T-cell (primary cell): ENCODE measurements around the gene RNF123. TPM values are rescaled to one million over a fixed set of nuclear protein-coding genes. Genes with fewer than 3 reads are reported as not detected.

Experiments used
- ATAC-seq, 4 experiments: fragments of 200-7000 bp in 3 of 4; fragments of 150-1000 bp in 1 of 4; cut with Tn5 transposase; replicated peaks in 1 of 4; 1 replicate in 3 of 4; 2 replicates in 1 of 4; pipeline ENCODE4 v1.10.0; 2021; ENCODE audit warnings: moderate library complexity in 3 of 4, mild to moderate bottlenecking in 2 of 4, moderate number of reproducible peaks in 1 of 4
- CTCF ChIA-PET, 2 donors: fragments of 300-600 bp; sonication (Branson Sonifier 250); formaldehyde crosslinking; loops; one replicate each; lab custom pipeline; 2022; ENCODE audit warnings: antibody characterized with exemption in 2 of 2; lab: Charles Lee
- POLR2A ChIA-PET, 2 donors: fragments of 300-600 bp; sonication (Branson Sonifier 250); formaldehyde crosslinking; loops; one replicate each; lab custom pipeline; 2022; ENCODE audit warnings: antibody characterized with exemption in 2 of 2; lab: Charles Lee
- DNase-seq, 35 experiments: peaks; one replicate each; pipeline versions ENCODE4 v3.0.0 to v3.0.0-alpha.2; 2013 to 2023
- H3K27ac ChIP-seq: one replicate; pipeline ENCODE4 v1.5.1; 2013; ENCODE audit warnings: low read length
- H3K27me3 ChIP-seq, 2 experiments: replicated peaks in 1 of 2; 1 replicate in 1 of 2; 2 replicates in 1 of 2; pipeline versions ENCODE4 v1.6.1 to v1.7.0; 2013; ENCODE audit warnings: low read length in 1 of 2, mixed read lengths in 1 of 2; ENCODE audit not compliant: control insufficient read depth in 2 of 2, insufficient read depth in 2 of 2; ENCODE audit errors: extremely low read depth in 1 of 2
- H3K36me3 ChIP-seq, 2 donors: 1 replicate in 1 of 2; 2 replicates in 1 of 2; pipeline versions ENCODE4 v1.6.1 to v1.7.0; 2013; ENCODE audit warnings: low read length in 1 of 2; ENCODE audit not compliant: control insufficient read depth in 2 of 2, insufficient read depth in 1 of 2; ENCODE audit errors: extremely low read depth in 1 of 2
- H3K4me1 ChIP-seq, 2 experiments: 1 replicate in 1 of 2; 2 replicates in 1 of 2; pipeline versions ENCODE4 v1.6.1 to v1.7.0; 2013; ENCODE audit warnings: low read length in 2 of 2, mixed read lengths in 1 of 2; ENCODE audit not compliant: insufficient read depth in 2 of 2, control insufficient read depth in 1 of 2; ENCODE audit errors: extremely low read depth in 1 of 2
- H3K4me3 ChIP-seq, 2 donors: 1 replicate in 1 of 2; 2 replicates in 1 of 2; pipeline versions ENCODE4 v1.5.1 to v1.7.0; 2013; ENCODE audit warnings: mild to moderate bottlenecking in 2 of 2, low read length in 1 of 2, moderate library complexity in 1 of 2; ENCODE audit not compliant: control insufficient read depth in 1 of 2; ENCODE audit errors: extremely low read depth in 1 of 2
- H3K9me3 ChIP-seq: 2 replicates; pipeline ENCODE4 v1.7.0; 2013
- H3K27ac Mint-ChIP-seq, 2 donors: one replicate each; pipeline ENCODE4 v1.8.0; 2020 to 2021; ENCODE audit warnings: mild to moderate bottlenecking in 2 of 2, mixed read lengths in 2 of 2
- H3K27me3 Mint-ChIP-seq, 2 donors: one replicate each; pipeline ENCODE4 v1.8.0; 2021 to 2022; ENCODE audit warnings: mixed read lengths in 2 of 2
- H3K36me3 Mint-ChIP-seq: one replicate; pipeline ENCODE4 v1.8.0; 2021; ENCODE audit warnings: mixed read lengths
- H3K4me1 Mint-ChIP-seq, 3 donors: one replicate each; pipeline ENCODE4 v1.8.0; 2020 to 2022; ENCODE audit warnings: mixed read lengths in 3 of 3, mild to moderate bottlenecking in 1 of 3
- H3K4me3 Mint-ChIP-seq, 3 donors: one replicate each; pipeline ENCODE4 v1.8.0; 2020 to 2022; ENCODE audit warnings: mild to moderate bottlenecking in 3 of 3, mixed read lengths in 3 of 3, moderate library complexity in 3 of 3
- H3K9me3 Mint-ChIP-seq, 3 donors: one replicate each; pipeline ENCODE4 v1.8.0; 2020 to 2022; ENCODE audit warnings: mixed read lengths in 3 of 3
- WGBS: methylation state at CpG from one replicate; pipeline ENCODE4 v1.1.5; 2013; ENCODE audit warnings: missing lambda C conversion rate; ENCODE audit not compliant: insufficient coverage; 5-methylcytosine and 5-hydroxymethylcytosine counted together
- total RNA-seq, 35 experiments: library from RNA in 6 of 35; stranded (reverse) in 6 of 35; fragments of 120-200 nt in 1 of 35; gene quantifications; one replicate each; pipeline versions ENCODE4 v1.2.1 to v1.2.4 and lab custom pipeline; 2013 to 2026

Gene RNF123
- total RNA-seq, 5 donors from 2014 or later (not counting 1 experiment from before 2014, with no cell fraction given): 40.9 to 79.8 (median 72.8) TPM

- H3K9me3 Mint-ChIP-seq: no peaks in the 10 kb centered on the region
- POLR2A ChIA-PET: no interaction called here
Measured at GRCh38 chr3:49647741-49648140, 41.6 kb upstream of the RNF123 start.

GRCh38 chr3:49648354-49649019 lies 40.9 kb upstream of the RNF123 start:
- no peaks in the 10 kb centered on the region for H3K9me3 ChIP-seq
- Mint-ChIP-seq H3K27me3 (no peaks in the 10 kb centered on the region), H3K4me1 (no peaks in the 10 kb centered on the region), H3K9me3 (no peaks in the 10 kb centered on the region), H3K36me3 (no peaks in the 10 kb centered on the region), H3K27ac (no peak overlapping the region), H3K4me3 (no peak overlapping the region)
- H3K36me3 ChIP-seq: no peaks in the 10 kb centered on the region
- no peak overlapping the region for H3K27ac ChIP-seq
- ChIA-PET CTCF (no interaction called here), POLR2A (no interaction called here)
- no peak for ATAC-seq
- no peak overlapping the region for H3K4me3 ChIP-seq
- H3K27me3 ChIP-seq: no peaks in the 10 kb centered on the region
- H3K4me1 ChIP-seq: no peaks in the 10 kb centered on the region
- DNase-seq: no peak
- 67% methylated on average over 1 of the region's 3 CpGs for WGBS

More at GRCh38 chr3:49647741-49648140, 41.6 kb upstream of the RNF123 start:
- Histone ChIP-seq H3K9me3 (no peaks in the 10 kb centered on the region), H3K27me3 (no peaks in the 10 kb centered on the region), H3K27ac (no peak overlapping the region), H3K36me3 (no peaks in the 10 kb centered on the region), H3K4me1 (no peaks in the 10 kb centered on the region), H3K4me3 (no peak overlapping the region)
- no peaks in the 10 kb centered on the region for H3K4me1 Mint-ChIP-seq
- no peaks in the 10 kb centered on the region for H3K36me3 Mint-ChIP-seq
- ATAC-seq: no peak
- 100% methylated on average over 1 of the region's 2 CpGs for WGBS
- H3K27ac Mint-ChIP-seq: no peak overlapping the region
- no peak overlapping the region for H3K4me3 Mint-ChIP-seq
- no peak for DNase-seq
- CTCF ChIA-PET: no interaction called here
- H3K27me3 Mint-ChIP-seq: no peaks in the 10 kb centered on the region

GRCh38 chr3:49649576-49649975 lies 39.8 kb upstream of the RNF123 start:
- Histone ChIP-seq H3K4me1 (no peaks in the 10 kb centered on the region), H3K27ac (no peak overlapping the region), H3K36me3 (no peaks in the 10 kb centered on the region), H3K9me3 (no peaks in the 10 kb centered on the region), H3K27me3 (no peaks in the 10 kb centered on the region), H3K4me3 (no peak overlapping the region)
- Mint-ChIP-seq H3K9me3 (no peaks in the 10 kb centered on the region), H3K4me3 (no peak overlapping the region), H3K27me3 (peaks cover 0 to 2% of the 10 kb centered on the region in 2 donors), H3K36me3 (no peaks in the 10 kb centered on the region), H3K4me1 (peaks cover 0 to under 1% (median 0%) of the 10 kb centered on the region in 3 donors), H3K27ac (no peak overlapping the region)
- no peak for ATAC-seq
- no CpG with 5 or more reads among the region's 1 CpG for WGBS
- ChIA-PET POLR2A (no interaction called here), CTCF (no interaction called here)
- no peak for DNase-seq

- no CpG with 5 or more reads among the region's 1 CpG for WGBS
- Histone ChIP-seq H3K27me3 (no peaks in the 10 kb centered on the region), H3K27ac (no peak overlapping the region), H3K36me3 (no peaks in the 10 kb centered on the region), H3K4me3 (no peak overlapping the region), H3K9me3 (no peaks in the 10 kb centered on the region), H3K4me1 (no peaks in the 10 kb centered on the region)
- ATAC-seq (no peak), DNase-seq (no peak)
- H3K4me3 Mint-ChIP-seq: no peak overlapping the region
- CTCF ChIA-PET: no interaction called here
- peaks cover 0 to 2% (median 0%) of the 10 kb centered on the region in 3 donors for H3K4me1 Mint-ChIP-seq
- no peaks in the 10 kb centered on the region for H3K9me3 Mint-ChIP-seq
- no peak overlapping the region for H3K27ac Mint-ChIP-seq
- POLR2A ChIA-PET: no interaction called here
- H3K27me3 Mint-ChIP-seq: peaks cover 0 to 6% of the 10 kb centered on the region in 2 donors
- no peaks in the 10 kb centered on the region for H3K36me3 Mint-ChIP-seq
Measured at GRCh38 chr3:49650177-49650576, 39.2 kb upstream of the RNF123 start.

- H3K36me3 Mint-ChIP-seq: no peaks in the 10 kb centered on the region
- WGBS: 71% methylated on average over 5 of the region's 8 CpGs
- peaks cover 0 to 2% (median 0%) of the 10 kb centered on the region in 3 donors for H3K4me1 Mint-ChIP-seq
- H3K27me3 ChIP-seq: peaks cover 0 to 4% of the 10 kb centered on the region in 2 experiments
- no peak for DNase-seq
- no peak overlapping the region for H3K27ac ChIP-seq
- CTCF ChIA-PET: no interaction called here
- no peaks in the 10 kb centered on the region for H3K4me1 ChIP-seq
- no peaks in the 10 kb centered on the region for H3K9me3 Mint-ChIP-seq
- no peak overlapping the region for H3K27ac Mint-ChIP-seq
- H3K36me3 ChIP-seq: no peaks in the 10 kb centered on the region
- no peak overlapping the region for H3K4me3 Mint-ChIP-seq
- no peaks in the 10 kb centered on the region for H3K9me3 ChIP-seq
- peaks cover 0 to 6% of the 10 kb centered on the region in 2 donors for H3K27me3 Mint-ChIP-seq
- POLR2A ChIA-PET: no interaction called here
- ATAC-seq: no peak
- H3K4me3 ChIP-seq: no peak overlapping the region
Measured at GRCh38 chr3:49650637-49651036, 38.7 kb upstream of the RNF123 start.

GRCh38 chr3:49652218-49652902 lies 37.0 kb upstream of the RNF123 start:
- no peak for DNase-seq
- Histone ChIP-seq H3K9me3 (no peaks in the 10 kb centered on the region), H3K36me3 (no peaks in the 10 kb centered on the region), H3K27me3 (peaks cover 0 to 17% of the 10 kb centered on the region in 2 experiments), H3K27ac (no peak overlapping the region), H3K4me1 (no peaks in the 10 kb centered on the region), H3K4me3 (no peak overlapping the region)
- CTCF ChIA-PET: no interaction called here
- no peaks in the 10 kb centered on the region for H3K36me3 Mint-ChIP-seq
- 87% methylated on average over 30 of the region's 36 CpGs for WGBS
- peaks cover 0 to 4% (median 0%) of the 10 kb centered on the region in 3 donors for H3K4me1 Mint-ChIP-seq
- POLR2A ChIA-PET: no interaction called here
- no peak overlapping the region for H3K4me3 Mint-ChIP-seq
- no peak for ATAC-seq
- no peak overlapping the region for H3K27ac Mint-ChIP-seq
- peaks cover 4 to 11% of the 10 kb centered on the region in 2 donors for H3K27me3 Mint-ChIP-seq
- H3K9me3 Mint-ChIP-seq: no peaks in the 10 kb centered on the region
